Lung (tissue), 12 donors: ENCODE results near the gene TMEM121. TPM values are rescaled to one million over a fixed set of nuclear protein-coding genes. Genes with fewer than 3 reads are reported as not detected.
A peak's percentile ranks its signal among the peaks of the same experiment; 100 is the strongest.

ENCODE experiments used
- ATAC-seq: fragments of 200-7000 bp; cut with Tn5 transposase; one replicate; pipeline ENCODE4 v1.9.1; 2020; ENCODE audit warnings: moderate number of reproducible peaks; ENCODE audit not compliant: insufficient read depth, low FRiP score
- DNase-seq, 3 donors: peaks; one replicate each; pipeline ENCODE4 v3.0.0-alpha.2; 2013 to 2017
- H3K27ac ChIP-seq, 2 donors: one replicate each; pipeline ENCODE4 v1.5.1; 2013; ENCODE audit warnings: mild to moderate bottlenecking in 2 of 2, moderate library complexity in 2 of 2, control low read depth in 1 of 2, inconsistent platforms in 1 of 2, low read depth in 1 of 2, low read length in 1 of 2
- H3K27me3 ChIP-seq, 3 donors: one replicate each; pipeline ENCODE4 v1.5.1; 2013; ENCODE audit warnings: low read length in 2 of 3; ENCODE audit not compliant: control insufficient read depth in 3 of 3, insufficient read depth in 3 of 3
- H3K36me3 ChIP-seq, 4 donors: one replicate each; pipeline ENCODE4 v1.5.1; 2013; ENCODE audit warnings: low read length in 4 of 4, mild to moderate bottlenecking in 1 of 4, moderate library complexity in 1 of 4; ENCODE audit not compliant: control insufficient read depth in 4 of 4, insufficient read depth in 4 of 4
- H3K4me1 ChIP-seq, 5 donors: one replicate each; pipeline ENCODE4 v1.5.1; 2013; ENCODE audit warnings: low read length in 5 of 5, mild to moderate bottlenecking in 2 of 5, moderate library complexity in 1 of 5; ENCODE audit not compliant: control insufficient read depth in 5 of 5, insufficient read depth in 5 of 5
- H3K4me3 ChIP-seq: one replicate; pipeline ENCODE4 v1.5.1; 2013; ENCODE audit warnings: mild to moderate bottlenecking, control low read depth, moderate library complexity
- H3K9ac ChIP-seq, 2 donors: one replicate each; pipeline ENCODE4 v1.5.1; 2013; ENCODE audit warnings: low read length in 2 of 2, control low read depth in 1 of 2; ENCODE audit not compliant: insufficient read depth in 1 of 2
- H3K9me3 ChIP-seq, 4 donors: one replicate each; pipeline ENCODE4 v1.5.1; 2013; ENCODE audit warnings: low read length in 3 of 4, mild to moderate bottlenecking in 1 of 4, moderate library complexity in 1 of 4; ENCODE audit not compliant: control insufficient read depth in 4 of 4, insufficient read depth in 3 of 4
- CTCF ChIP-seq: IDR thresholded peaks from 2 replicates; pipeline ENCODE4 v1.5.1; 2012; ENCODE audit warnings: mild to moderate bottlenecking; ENCODE audit errors: control extremely low read depth, extremely low read depth
- WGBS, 2 donors: extraction: QIAGEN DNeasy Blood & Tissue Kit; methylation state at CpG; one replicate each; pipeline ENCODE4 v1.1.7; 2013; 5-methylcytosine and 5-hydroxymethylcytosine counted together
- polyA plus RNA-seq, 2 donors: library from polyadenylated mRNA; stranded (reverse); fragments of 200-250 nt; gene quantifications; one replicate each; pipeline ENCODE4 v1.2.1, GENCODE V29; 2013
- total RNA-seq, 2 donors: library from RNA; depleted of rRNA in 1 of 2; stranded (reverse); fragments of >200 nt in 1 of 2; gene quantifications; one replicate each; pipeline ENCODE4 v1.2.1, GENCODE V29; 2014 to 2021
- donor health status: control.
- donor health status: control.
- donor health status: Bipolar disorder and iron deficiency.
- donor health status: healthy.
- donor health status: DM: yes; HTN: yes; CAD: no.

Gene TMEM121
- total and polyA plus RNA-seq, 4 donors = 1.1 to 5.4 (median 2.8) TPM

GRCh38 chr14:105487449-105487985 is 38.9 kb upstream of the TMEM121 start:
- WGBS, 2 donors = 3% methylated on average over 35 to 48 of the region's 48 CpGs
- no peaks in the 10 kb centered on the region for H3K9me3 ChIP-seq
- no peak for TF ChIP-seq CTCF
- H3K9ac ChIP-seq = peak overlapping the region; percentile 25 to 42
- H3K4me3 ChIP-seq = peak overlapping the region; percentile 18
- H3K4me1 ChIP-seq = peaks cover 0 to 41% (median 29%) of the 10 kb centered on the region in 5 donors
- ATAC-seq (no peak), DNase-seq (peak in 1 of 3 donors; percentile 33)
- peak overlapping the region; percentile 55 to 91 for H3K27ac ChIP-seq
- no peaks in the 10 kb centered on the region for H3K36me3 ChIP-seq
- peaks cover 0 to 10% (median 0%) of the 10 kb centered on the region in 3 donors for H3K27me3 ChIP-seq

- H3K27ac ChIP-seq = peak overlapping the region in 1 of 2 donors; percentile 91
- no peak for DNase-seq
- WGBS, 2 donors = 46 to 69% methylated on average over 21 to 26 of the region's 26 CpGs
- no peak for TF ChIP-seq CTCF
- no peaks in the 10 kb centered on the region for H3K9me3 ChIP-seq
- H3K36me3 ChIP-seq = peaks cover 0 to under 1% (median 0%) of the 10 kb centered on the region in 4 donors
- peak overlapping the region; percentile 18 for H3K4me3 ChIP-seq
- peaks cover 0 to 10% (median 0%) of the 10 kb centered on the region in 3 donors for H3K27me3 ChIP-seq
- H3K4me1 ChIP-seq = peaks cover 0 to 35% (median 25%) of the 10 kb centered on the region in 5 donors
- ATAC-seq = no peak
- H3K9ac ChIP-seq = peak overlapping the region in 1 of 2 donors; percentile 42
These were observed 38.2 kb upstream of the TMEM121 start for GRCh38 chr14:105487986-105488777.

GRCh38 chr14:105488781-105489541 is 37.4 kb upstream of the TMEM121 start:
- 62 to 71% methylated on average over 20 of the region's 20 CpGs for WGBS, 2 donors
- Histone ChIP-seq H3K27ac (peak overlapping the region; percentile 48 to 91), H3K27me3 (peaks cover 0 to 10% (median 0%) of the 10 kb centered on the region in 3 donors), H3K36me3 (peaks cover 0 to 3% (median 0%) of the 10 kb centered on the region in 4 donors), H3K4me3 (no peak overlapping the region), H3K4me1 (peaks cover 0 to 30% (median 25%) of the 10 kb centered on the region in 5 donors), H3K9ac (peak overlapping the region in 1 of 2 donors; percentile 8), H3K9me3 (no peaks in the 10 kb centered on the region)
- no peak for TF ChIP-seq CTCF
- ATAC-seq (no peak), DNase-seq (peak in 1 of 3 donors; percentile 10)
